Measurements from ENCODE around the gene KLK13.

Gene KLK13

GRCh38 chr19:51060336-51060735 is 4.6 kb downstream of the KLK13 start:
- TF ChIP-seq CTCF (IDR thresholded peaks at IDR 0.05; ENCODE audit: extremely low read depth, missing control alignments): no peak

GRCh38 chr19:51059715-51060114 is 5.2 kb downstream of the KLK13 start:
- no peak for DNase-seq (ENCODE audit: low spot score)
- TF ChIP-seq CTCF (IDR thresholded peaks at IDR 0.05; ENCODE audit: extremely low read depth, missing control alignments): no peak

More at GRCh38 chr19:51060336-51060735, 4.6 kb downstream of the KLK13 start:
- no peak for DNase-seq (ENCODE audit: low spot score)

- no peak for DNase-seq (ENCODE audit: low spot score)
- TF ChIP-seq CTCF (IDR thresholded peaks at IDR 0.05; ENCODE audit: extremely low read depth, missing control alignments): no peak
Measured at GRCh38 chr19:51055866-51056265, 9.0 kb downstream of the KLK13 start.

GRCh38 chr19:51047031-51047335 is 17.9 kb downstream of the KLK13 start:
- no peak for TF ChIP-seq CTCF (IDR thresholded peaks at IDR 0.05; ENCODE audit: extremely low read depth, missing control alignments)
- no peak for DNase-seq (ENCODE audit: low spot score)

GRCh38 chr19:51044327-51044726 is 20.6 kb downstream of the KLK13 start:
- no peak for DNase-seq (ENCODE audit: low spot score)
- no peak for TF ChIP-seq CTCF (IDR thresholded peaks at IDR 0.05; ENCODE audit: extremely low read depth, missing control alignments)

- no peak for TF ChIP-seq CTCF (IDR thresholded peaks at IDR 0.05; ENCODE audit: extremely low read depth, missing control alignments)
Measured at GRCh38 chr19:51043497-51043896, 21.4 kb downstream of the KLK13 start.

GRCh38 chr19:51040151-51040550 is 24.7 kb downstream of the KLK13 start:
- no peak for TF ChIP-seq CTCF (IDR thresholded peaks at IDR 0.05; ENCODE audit: extremely low read depth, missing control alignments)
- DNase-seq (ENCODE audit: low spot score): no peak

More at GRCh38 chr19:51043497-51043896, 21.4 kb downstream of the KLK13 start:
- DNase-seq (ENCODE audit: low spot score): no peak
